Parathyroid adenoma (tissue), 2 donors: ENCODE results near the gene L3MBTL1.

ENCODE experiments used
- H2AFZ ChIP-seq: fragments of 300-600 bp; sonication (generic); one replicate; pipeline ENCODE4 v1.7.0; 2017; ENCODE audit warnings: antibody characterized with exemption, mild to moderate bottlenecking
- H3K27ac ChIP-seq: fragments of 300-600 bp; sonication (generic); one replicate; pipeline ENCODE4 v1.7.0; 2017
- H3K27me3 ChIP-seq: fragments of 300-600 bp; sonication (generic); one replicate; pipeline ENCODE4 v1.7.0; 2017; ENCODE audit warnings: low read length; ENCODE audit not compliant: control insufficient read depth, insufficient read depth
- H3K36me3 ChIP-seq: fragments of 300-600 bp; sonication (generic); one replicate; pipeline ENCODE4 v1.7.0; 2017; ENCODE audit warnings: low read length; ENCODE audit not compliant: control insufficient read depth, insufficient read depth
- H3K4me1 ChIP-seq: fragments of 300-600 bp; sonication (generic); one replicate; pipeline ENCODE4 v1.7.0; 2017; ENCODE audit warnings: control low read depth
- H3K4me2 ChIP-seq: fragments of 300-600 bp; sonication (generic); one replicate; pipeline ENCODE4 v1.7.0; 2017; ENCODE audit warnings: low read length
- H3K4me3 ChIP-seq: fragments of 300-600 bp; sonication (generic); one replicate; pipeline ENCODE4 v1.7.0; 2017; ENCODE audit warnings: low read depth, low read length
- H3K79me2 ChIP-seq: fragments of 300-600 bp; sonication (generic); one replicate; pipeline ENCODE4 v1.7.0; 2017; ENCODE audit warnings: control low read depth
- H3K9ac ChIP-seq: fragments of 300-600 bp; sonication (generic); one replicate; pipeline ENCODE4 v1.7.0; 2017; ENCODE audit warnings: mild to moderate bottlenecking
- H3K9me3 ChIP-seq: fragments of 300-600 bp; sonication (generic); one replicate; pipeline ENCODE4 v1.7.0; 2017; ENCODE audit warnings: low read length; ENCODE audit not compliant: control insufficient read depth
- TF ChIP-seq, protein P1 (sequence below): fragments of 300-600 bp; sonication (generic); IDR thresholded peaks from one replicate; pipeline ENCODE4 v1.7.0; 2017; ENCODE audit warnings: antibody characterized with exemption, mild to moderate bottlenecking
- donor health status: primary hyperparathyroidism.

Gene L3MBTL1

DNA sequence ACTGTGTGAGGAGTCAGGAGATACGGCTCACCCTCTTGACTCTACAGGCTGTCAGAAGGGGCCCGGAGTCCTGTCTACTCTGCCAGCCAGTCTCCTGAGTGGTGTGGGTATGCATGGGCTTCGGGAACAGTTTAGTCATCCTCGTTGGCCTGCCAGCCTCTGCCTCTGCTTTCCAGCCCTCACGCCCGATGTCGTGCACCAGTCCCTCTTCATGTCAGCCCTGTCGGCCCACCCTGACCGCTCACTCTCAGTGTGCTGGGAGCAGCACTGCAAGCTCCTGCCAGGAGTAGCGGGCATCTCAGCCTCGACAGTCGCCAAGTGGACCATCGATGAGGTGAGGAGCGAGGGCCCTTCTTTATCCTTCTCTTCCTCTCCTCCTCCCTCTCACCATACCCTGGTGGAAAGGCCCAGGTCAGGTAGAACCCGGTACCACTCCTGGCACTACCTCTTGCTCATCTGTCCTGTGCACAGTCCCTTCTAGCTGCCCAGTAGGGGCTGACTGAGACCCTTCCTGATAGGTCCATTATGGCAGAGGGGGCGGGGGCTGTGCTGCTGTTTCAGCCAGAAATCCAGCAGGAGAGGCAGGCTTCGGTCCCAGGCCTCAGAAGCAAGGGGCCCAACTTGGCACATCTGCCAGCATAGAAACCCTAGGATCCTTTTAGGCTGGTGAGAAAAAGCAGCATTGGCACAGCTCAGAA, 32.6 kb downstream of the L3MBTL1 start:
- H3K36me3 ChIP-seq, result no peaks in the 10 kb centered on the region
- H3K27me3 ChIP-seq, result no peaks in the 10 kb centered on the region
- no peak overlapping the region for H2AFZ ChIP-seq
- H3K4me1 ChIP-seq, result no peaks in the 10 kb centered on the region
- no peak overlapping the region for H3K4me2 ChIP-seq
- H3K4me3 ChIP-seq, result no peak overlapping the region
- H3K9me3 ChIP-seq, result no peaks in the 10 kb centered on the region
- no peak overlapping the region for H3K27ac ChIP-seq
- no peaks in the 10 kb centered on the region for H3K79me2 ChIP-seq
- TF ChIP-seq, protein P1, sequence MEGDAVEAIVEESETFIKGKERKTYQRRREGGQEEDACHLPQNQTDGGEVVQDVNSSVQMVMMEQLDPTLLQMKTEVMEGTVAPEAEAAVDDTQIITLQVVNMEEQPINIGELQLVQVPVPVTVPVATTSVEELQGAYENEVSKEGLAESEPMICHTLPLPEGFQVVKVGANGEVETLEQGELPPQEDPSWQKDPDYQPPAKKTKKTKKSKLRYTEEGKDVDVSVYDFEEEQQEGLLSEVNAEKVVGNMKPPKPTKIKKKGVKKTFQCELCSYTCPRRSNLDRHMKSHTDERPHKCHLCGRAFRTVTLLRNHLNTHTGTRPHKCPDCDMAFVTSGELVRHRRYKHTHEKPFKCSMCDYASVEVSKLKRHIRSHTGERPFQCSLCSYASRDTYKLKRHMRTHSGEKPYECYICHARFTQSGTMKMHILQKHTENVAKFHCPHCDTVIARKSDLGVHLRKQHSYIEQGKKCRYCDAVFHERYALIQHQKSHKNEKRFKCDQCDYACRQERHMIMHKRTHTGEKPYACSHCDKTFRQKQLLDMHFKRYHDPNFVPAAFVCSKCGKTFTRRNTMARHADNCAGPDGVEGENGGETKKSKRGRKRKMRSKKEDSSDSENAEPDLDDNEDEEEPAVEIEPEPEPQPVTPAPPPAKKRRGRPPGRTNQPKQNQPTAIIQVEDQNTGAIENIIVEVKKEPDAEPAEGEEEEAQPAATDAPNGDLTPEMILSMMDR, result no peak
- no peak overlapping the region for H3K9ac ChIP-seq

DNA sequence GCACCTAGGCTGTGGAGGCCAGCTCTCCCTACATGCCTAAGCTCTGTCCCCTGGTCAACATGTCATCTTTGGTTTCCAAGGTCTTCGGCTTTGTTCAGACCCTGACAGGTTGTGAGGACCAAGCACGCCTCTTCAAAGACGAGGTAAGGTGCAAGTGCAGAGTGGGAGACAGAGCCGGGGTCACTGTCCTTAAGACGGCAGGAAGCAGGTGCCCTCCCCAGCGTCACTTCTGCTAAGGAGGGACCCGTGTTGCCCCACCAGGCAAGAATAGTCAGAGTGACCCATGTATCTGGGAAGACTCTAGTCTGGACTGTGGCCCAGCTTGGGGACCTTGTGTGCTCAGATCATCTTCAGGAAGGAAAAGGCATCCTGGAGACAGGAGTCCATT, 33.2 kb downstream of the L3MBTL1 start:
- Histone ChIP-seq H3K9ac (no peak overlapping the region), H3K36me3 (no peaks in the 10 kb centered on the region), H3K27ac (no peak overlapping the region)

DNA sequence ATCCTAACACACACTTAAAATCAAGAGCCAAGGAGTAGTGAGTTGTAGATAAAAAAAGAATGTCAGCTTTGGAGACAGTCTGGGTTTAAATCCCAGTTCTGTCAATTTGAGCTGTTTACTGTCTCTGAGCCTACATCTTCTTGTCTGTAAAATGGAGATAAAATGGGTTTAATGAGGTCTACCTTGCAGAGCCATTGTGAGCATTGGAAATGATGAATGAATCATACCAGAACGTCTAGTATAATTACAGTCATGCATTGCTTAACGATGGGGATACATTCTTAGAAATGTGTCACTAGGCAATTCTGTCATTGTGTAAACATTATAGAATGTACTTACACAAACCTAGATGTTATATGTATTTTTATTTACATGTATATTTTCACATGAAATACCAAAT, 33.7 kb downstream of the L3MBTL1 start:
- Histone ChIP-seq H3K4me1 (no peaks in the 10 kb centered on the region), H2AFZ (no peak overlapping the region), H3K9ac (no peak overlapping the region), H3K27ac (no peak overlapping the region), H3K79me2 (no peaks in the 10 kb centered on the region), H3K4me2 (no peak overlapping the region), H3K36me3 (no peaks in the 10 kb centered on the region), H3K27me3 (no peaks in the 10 kb centered on the region), H3K4me3 (no peak overlapping the region), H3K9me3 (no peaks in the 10 kb centered on the region)
- TF ChIP-seq, protein P1, result no peak

More for the DNA sequence above, 33.2 kb downstream of the L3MBTL1 start:
- no peaks in the 10 kb centered on the region for H3K4me1 ChIP-seq
- H3K9me3 ChIP-seq, result no peaks in the 10 kb centered on the region
- H3K79me2 ChIP-seq, result no peaks in the 10 kb centered on the region
- no peak overlapping the region for H3K4me3 ChIP-seq
- TF ChIP-seq, protein P1, result no peak
- H3K27me3 ChIP-seq, result no peaks in the 10 kb centered on the region
- H3K4me2 ChIP-seq, result no peak overlapping the region
- H2AFZ ChIP-seq, result no peak overlapping the region

DNA sequence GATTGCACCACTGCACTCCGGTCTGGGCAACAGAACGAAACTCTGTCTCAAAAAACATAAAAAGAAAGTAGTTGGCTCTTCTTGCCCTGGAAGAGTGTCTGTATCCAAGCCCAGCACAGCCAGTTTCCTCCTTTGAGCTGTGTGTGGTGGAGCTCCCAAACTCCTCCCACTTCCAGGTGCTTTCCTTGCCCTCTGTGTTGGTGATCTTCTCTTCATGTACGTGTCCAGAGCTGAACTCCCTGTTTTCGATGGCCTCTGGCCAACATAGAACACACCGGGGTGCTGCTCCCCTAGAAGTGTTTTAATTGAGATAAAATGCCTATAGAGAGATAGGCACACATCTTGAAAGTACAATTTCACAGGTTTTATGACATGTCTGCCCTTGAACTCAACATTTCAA, 34.7 kb downstream of the L3MBTL1 start:
- Histone ChIP-seq H3K79me2 (no peaks in the 10 kb centered on the region), H2AFZ (no peak overlapping the region), H3K27ac (no peak overlapping the region), H3K27me3 (no peaks in the 10 kb centered on the region), H3K4me1 (no peaks in the 10 kb centered on the region), H3K4me3 (no peak overlapping the region), H3K9me3 (no peaks in the 10 kb centered on the region), H3K9ac (no peak overlapping the region), H3K36me3 (no peaks in the 10 kb centered on the region), H3K4me2 (no peak overlapping the region)
- TF ChIP-seq, protein P1, result no peak

DNA sequence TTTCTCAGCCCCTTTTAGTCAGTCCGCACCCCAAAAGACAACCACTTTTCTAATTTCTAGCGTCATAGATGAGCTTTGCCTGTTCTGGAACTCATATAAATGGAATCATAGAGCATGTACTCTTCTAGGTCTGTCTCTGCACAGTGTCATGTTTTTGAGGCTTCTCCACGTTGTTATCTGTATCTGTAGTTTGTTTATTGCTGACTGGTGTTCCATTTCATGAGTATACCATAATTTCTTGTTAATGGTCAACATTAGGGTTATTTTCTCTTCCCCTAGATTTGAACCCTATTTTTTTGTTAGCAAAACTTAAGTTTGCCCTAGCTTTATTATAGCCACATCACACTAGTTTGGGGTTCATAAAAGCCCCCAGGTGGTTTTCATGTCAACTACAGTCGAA, 35.2 kb downstream of the L3MBTL1 start:
- H3K4me2 ChIP-seq, result no peak overlapping the region
- H2AFZ ChIP-seq, result no peak overlapping the region
- no peaks in the 10 kb centered on the region for H3K27me3 ChIP-seq
- H3K79me2 ChIP-seq, result no peaks in the 10 kb centered on the region
- TF ChIP-seq, protein P1, result no peak
- no peaks in the 10 kb centered on the region for H3K9me3 ChIP-seq
- H3K36me3 ChIP-seq, result no peaks in the 10 kb centered on the region
- no peak overlapping the region for H3K27ac ChIP-seq
- no peak overlapping the region for H3K4me3 ChIP-seq
- no peaks in the 10 kb centered on the region for H3K4me1 ChIP-seq
- H3K9ac ChIP-seq, result no peak overlapping the region
